ENCODE measurements around the gene DAAM1.

DNA sequence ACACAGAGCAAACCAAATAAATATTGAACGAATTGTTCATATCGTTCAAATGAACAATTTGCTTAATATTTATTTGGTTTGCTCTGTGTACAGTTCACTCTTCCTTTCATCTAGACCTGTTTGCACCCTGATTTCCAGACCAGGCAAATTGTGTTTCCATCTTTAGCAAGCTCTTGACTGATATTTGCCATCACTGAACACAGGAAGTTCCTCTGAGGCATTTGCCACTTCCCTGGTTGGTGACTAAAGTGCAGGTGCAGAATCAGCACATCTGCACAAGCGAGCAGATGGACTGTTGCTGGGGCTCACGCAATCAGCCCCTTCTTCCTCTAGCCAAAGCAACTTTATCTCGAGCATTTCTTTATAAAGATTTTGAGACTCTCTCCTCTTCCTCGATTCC, 112.9 kb downstream of the DAAM1 start:
- TF ChIP-seq EP300 (IDR thresholded peaks at IDR 0.05; ENCODE audit: borderline replicate concordance in 1 of 2, low read depth in 1 of 2, low read length in 1 of 2) (no peak), SMC3 (IDR thresholded peaks at IDR 0.05; ENCODE audit: low read depth, low read length) (no peak), CTCF (IDR thresholded peaks at IDR 0.05) (no peak), IRF3 (IDR thresholded peaks at IDR 0.05; ENCODE audit: low read depth, low read length) (no peak), MAX (IDR thresholded peaks at IDR 0.05; ENCODE audit: low read depth) (no peak)
